Ectodermal cell (in vitro differentiated cells): ENCODE results near the gene CCNF.
"Not testable (repeated sequence)": the region's sequence is repeated elsewhere in the genome, so short reads cannot be mapped to it uniquely, and the experiment has no call there.

Experiments
- H3K27ac ChIP-seq: 2 replicates; pipeline ENCODE4 v1.7.0; 2013; ENCODE audit warnings: mild to moderate bottlenecking, low read depth, low read length; ENCODE audit not compliant: insufficient read depth, poor library complexity, severe bottlenecking
- H3K27me3 ChIP-seq: 2 replicates; pipeline ENCODE4 v1.7.0; 2013; ENCODE audit warnings: mild to moderate bottlenecking, low read length; ENCODE audit not compliant: insufficient read depth, control insufficient read depth, poor library complexity, severe bottlenecking
- H3K36me3 ChIP-seq: one replicate; pipeline ENCODE4 v1.7.0; 2013; ENCODE audit warnings: low read length; ENCODE audit not compliant: control insufficient read depth, insufficient read depth
- H3K4me1 ChIP-seq: one replicate; pipeline ENCODE4 v1.7.0; 2013; ENCODE audit warnings: low read length; ENCODE audit not compliant: control insufficient read depth, insufficient read depth
- H3K4me3 ChIP-seq: 2 replicates; pipeline ENCODE4 v1.7.0; 2013; ENCODE audit warnings: low read depth, low read length, control low read depth; ENCODE audit not compliant: insufficient read depth
- H3K9me3 ChIP-seq: 2 replicates; pipeline ENCODE4 v1.7.0; 2013; ENCODE audit warnings: mild to moderate bottlenecking, low read length, moderate library complexity; ENCODE audit not compliant: control insufficient read depth
- WGBS, 2 experiments: methylation state at CpG; one replicate each; pipeline ENCODE4 v1.1.7; 2013; ENCODE audit warnings: missing lambda C conversion rate in 2 of 2; 5-methylcytosine and 5-hydroxymethylcytosine counted together

Gene CCNF

GRCh38 chr16:2439598-2439997, 10.4 kb downstream of the CCNF start:
- H3K27ac ChIP-seq: no peak overlapping the region
- WGBS, 2 experiments: 96 to 97% methylated on average over 11 of the region's 11 CpGs
- no peak overlapping the region for H3K4me3 ChIP-seq
- no peaks in the 10 kb centered on the region for H3K4me1 ChIP-seq
- no peaks in the 10 kb centered on the region for H3K9me3 ChIP-seq
- peaks cover 53% of the 10 kb centered on the region for H3K36me3 ChIP-seq
- no peaks in the 10 kb centered on the region for H3K27me3 ChIP-seq

GRCh38 chr16:2441143-2441804, 12.0 kb downstream of the CCNF start:
- H3K36me3 ChIP-seq: peaks cover 61% of the 10 kb centered on the region
- WGBS, 2 experiments: 83% methylated on average over 14 to 15 of the region's 15 CpGs
- not testable (repeated sequence) for H3K9me3 ChIP-seq, H3K27me3 ChIP-seq, H3K4me1 ChIP-seq, H3K4me3 ChIP-seq, H3K27ac ChIP-seq

- Histone ChIP-seq H3K4me1 (no peaks in the 10 kb centered on the region), H3K36me3 (peaks cover 57% of the 10 kb centered on the region), H3K4me3 (no peak overlapping the region), H3K27ac (no peak overlapping the region), H3K9me3 (no peaks in the 10 kb centered on the region), H3K27me3 (no peaks in the 10 kb centered on the region)
- 92 to 95% methylated on average over 8 to 9 of the region's 9 CpGs for WGBS, 2 experiments
These were observed 14.3 kb downstream of the CCNF start for GRCh38 chr16:2443555-2443954.

- H3K36me3 ChIP-seq: peaks cover 69% of the 10 kb centered on the region
- no peaks in the 10 kb centered on the region for H3K27me3 ChIP-seq
- no peak overlapping the region for H3K4me3 ChIP-seq
- H3K9me3 ChIP-seq: no peaks in the 10 kb centered on the region
- no peak overlapping the region for H3K27ac ChIP-seq
- 94% methylated on average over 11 of the region's 11 CpGs for WGBS, 2 experiments
- H3K4me1 ChIP-seq: no peaks in the 10 kb centered on the region
These were observed 18.8 kb downstream of the CCNF start for GRCh38 chr16:2447920-2448583.

- Histone ChIP-seq H3K9me3 (no peaks in the 10 kb centered on the region), H3K27me3 (no peaks in the 10 kb centered on the region), H3K4me3 (no peak overlapping the region), H3K36me3 (peaks cover 72% of the 10 kb centered on the region), H3K27ac (no peak overlapping the region), H3K4me1 (no peaks in the 10 kb centered on the region)
- 97% methylated on average over 25 of the region's 25 CpGs for WGBS, 2 experiments
These were observed 19.9 kb downstream of the CCNF start for GRCh38 chr16:2449118-2449517.

GRCh38 chr16:2450535-2450934, 21.3 kb downstream of the CCNF start:
- no peaks in the 10 kb centered on the region for H3K4me1 ChIP-seq
- no peak overlapping the region for H3K27ac ChIP-seq
- H3K36me3 ChIP-seq: peaks cover 65% of the 10 kb centered on the region
- no peaks in the 10 kb centered on the region for H3K27me3 ChIP-seq
- no peak overlapping the region for H3K4me3 ChIP-seq
- no peaks in the 10 kb centered on the region for H3K9me3 ChIP-seq
- WGBS, 2 experiments: 96 to 98% methylated on average over 8 of the region's 8 CpGs

- peaks cover 62% of the 10 kb centered on the region for H3K36me3 ChIP-seq
- H3K27me3 ChIP-seq: no peaks in the 10 kb centered on the region
- 96% methylated on average over 19 of the region's 19 CpGs for WGBS, 2 experiments
- H3K9me3 ChIP-seq: no peaks in the 10 kb centered on the region
- no peak overlapping the region for H3K27ac ChIP-seq
- no peak overlapping the region for H3K4me3 ChIP-seq
- no peaks in the 10 kb centered on the region for H3K4me1 ChIP-seq
These were observed 21.7 kb downstream of the CCNF start for GRCh38 chr16:2450975-2451381.

GRCh38 chr16:2451851-2452320, 22.6 kb downstream of the CCNF start:
- no peaks in the 10 kb centered on the region for H3K9me3 ChIP-seq
- no peaks in the 10 kb centered on the region for H3K4me1 ChIP-seq
- H3K27me3 ChIP-seq: no peaks in the 10 kb centered on the region
- 93 to 96% methylated on average over 18 of the region's 18 CpGs for WGBS, 2 experiments
- peaks cover 63% of the 10 kb centered on the region for H3K36me3 ChIP-seq
- H3K4me3 ChIP-seq: no peak overlapping the region
- no peak overlapping the region for H3K27ac ChIP-seq

GRCh38 chr16:2452650-2453049, 23.4 kb downstream of the CCNF start:
- Histone ChIP-seq H3K4me1 (no peaks in the 10 kb centered on the region), H3K4me3 (no peak overlapping the region), H3K9me3 (no peaks in the 10 kb centered on the region), H3K27ac (no peak overlapping the region), H3K27me3 (no peaks in the 10 kb centered on the region), H3K36me3 (peaks cover 63% of the 10 kb centered on the region)
- whole genome bisulfite sequencing, 2 experiments: 96 to 98% methylated on average over 8 of the region's 8 CpGs

- 96% methylated on average over 28 of the region's 28 CpGs for WGBS, 2 experiments
- H3K9me3 ChIP-seq: no peaks in the 10 kb centered on the region
- peaks cover 10% of the 10 kb centered on the region for H3K4me1 ChIP-seq
- no peak overlapping the region for H3K4me3 ChIP-seq
- no peak overlapping the region for H3K27ac ChIP-seq
- H3K27me3 ChIP-seq: no peaks in the 10 kb centered on the region
- H3K36me3 ChIP-seq: peaks cover 45% of the 10 kb centered on the region
These were observed 26.0 kb downstream of the CCNF start for GRCh38 chr16:2455081-2455845.
